ENCODE results near the gene KLHL18. TPM values are rescaled to one million over a fixed set of nuclear protein-coding genes. Genes with fewer than 3 reads are reported as not detected.
"Not testable (repeated sequence)": the region's sequence is repeated elsewhere in the genome, so short reads cannot be mapped to it uniquely, and the experiment has no call there.

The KLHL18 gene
- total RNA-seq, 1 donor from 2014 or later = 23.5 TPM

DNA sequence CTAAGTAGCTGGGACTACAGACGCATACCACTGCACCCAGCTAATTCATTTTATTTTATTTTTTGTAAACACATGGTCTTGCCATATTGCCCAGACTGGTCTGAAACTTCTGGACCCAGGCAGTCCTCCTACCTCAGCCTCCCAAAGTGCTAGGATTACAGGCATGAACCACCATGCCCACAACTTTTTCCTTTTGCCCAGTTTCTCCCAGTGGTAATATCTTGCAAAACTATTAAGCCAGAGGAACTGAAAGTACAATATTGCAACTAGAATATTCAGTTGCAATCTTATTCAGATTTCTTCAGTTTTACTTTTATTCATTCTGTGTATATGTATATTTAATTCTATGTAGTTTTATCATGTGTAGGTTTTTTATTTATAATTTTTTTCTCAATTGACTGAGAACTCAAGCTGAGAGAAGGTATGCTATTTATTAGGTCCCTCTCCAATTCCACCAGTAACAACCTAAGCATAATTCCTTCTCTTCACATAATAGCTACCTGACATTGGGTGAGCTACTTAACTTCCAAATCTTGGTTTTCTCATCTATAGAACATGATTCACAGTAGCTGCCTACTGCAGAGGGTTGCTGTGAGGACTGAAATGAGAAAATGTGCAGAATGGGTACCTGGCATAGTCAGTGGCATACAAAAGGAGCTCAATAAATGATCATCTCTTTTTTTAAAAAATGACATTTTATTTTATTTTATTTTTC lies 30.8 kb downstream of the KLHL18 start:
- Histone ChIP-seq H3K4me3 (no peak overlapping the region), H3K9me3 (no peaks in the 10 kb centered on the region), H3K27ac (no peak overlapping the region), H3K27me3 (no peaks in the 10 kb centered on the region), H3K4me1 (peaks cover 24% of the 10 kb centered on the region), H3K36me3 (peaks cover 4% of the 10 kb centered on the region)
- ATAC-seq (peak; percentile 46), DNase-seq (no peak)
- intact Hi-C loops (cut with DNase I) = no loop called here
- TF ChIP-seq, protein P1, sequence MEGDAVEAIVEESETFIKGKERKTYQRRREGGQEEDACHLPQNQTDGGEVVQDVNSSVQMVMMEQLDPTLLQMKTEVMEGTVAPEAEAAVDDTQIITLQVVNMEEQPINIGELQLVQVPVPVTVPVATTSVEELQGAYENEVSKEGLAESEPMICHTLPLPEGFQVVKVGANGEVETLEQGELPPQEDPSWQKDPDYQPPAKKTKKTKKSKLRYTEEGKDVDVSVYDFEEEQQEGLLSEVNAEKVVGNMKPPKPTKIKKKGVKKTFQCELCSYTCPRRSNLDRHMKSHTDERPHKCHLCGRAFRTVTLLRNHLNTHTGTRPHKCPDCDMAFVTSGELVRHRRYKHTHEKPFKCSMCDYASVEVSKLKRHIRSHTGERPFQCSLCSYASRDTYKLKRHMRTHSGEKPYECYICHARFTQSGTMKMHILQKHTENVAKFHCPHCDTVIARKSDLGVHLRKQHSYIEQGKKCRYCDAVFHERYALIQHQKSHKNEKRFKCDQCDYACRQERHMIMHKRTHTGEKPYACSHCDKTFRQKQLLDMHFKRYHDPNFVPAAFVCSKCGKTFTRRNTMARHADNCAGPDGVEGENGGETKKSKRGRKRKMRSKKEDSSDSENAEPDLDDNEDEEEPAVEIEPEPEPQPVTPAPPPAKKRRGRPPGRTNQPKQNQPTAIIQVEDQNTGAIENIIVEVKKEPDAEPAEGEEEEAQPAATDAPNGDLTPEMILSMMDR (IDR thresholded peaks at IDR 0.05) = no peak

DNA sequence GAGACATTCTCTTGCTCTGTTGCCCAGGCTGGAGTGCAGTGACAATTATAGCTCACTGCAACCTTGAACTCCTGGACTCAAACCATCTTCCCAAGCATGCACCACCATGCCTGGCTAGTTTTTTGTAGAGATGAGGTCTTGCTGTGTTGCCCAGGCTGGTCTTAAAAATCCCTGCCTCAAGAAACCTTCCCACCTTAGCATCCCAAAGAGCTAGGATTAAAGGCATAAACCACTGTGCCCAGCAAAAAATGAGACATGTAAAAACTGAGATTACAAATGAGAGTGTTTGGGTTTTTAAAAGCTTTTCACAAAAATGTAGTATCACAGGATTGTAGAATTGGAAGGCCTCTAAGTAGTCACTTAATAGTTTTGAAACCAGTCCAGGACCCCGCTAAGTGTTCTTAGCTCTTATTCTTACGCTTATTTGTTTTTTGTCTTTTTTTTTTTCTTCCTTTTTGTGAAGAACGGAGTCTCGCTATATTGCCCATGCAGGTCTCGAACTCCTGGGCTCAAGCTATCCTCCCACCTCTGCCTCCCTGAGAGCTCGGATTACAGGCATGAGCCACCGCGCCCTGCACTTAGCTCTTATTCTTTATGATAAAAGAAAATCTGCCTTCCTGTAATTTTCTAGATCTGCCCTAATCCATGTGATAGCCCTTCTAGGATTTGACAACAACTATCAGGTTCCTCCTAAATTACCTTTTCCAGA lies 31.5 kb downstream of the KLHL18 start:
- no peak for ATAC-seq
- intact Hi-C loops (cut with DNase I) = no loop called here
- TF ChIP-seq, protein P1 (IDR thresholded peaks at IDR 0.05) = no peak
- Histone ChIP-seq H3K27me3 (no peaks in the 10 kb centered on the region), H3K27ac (no peak overlapping the region), H3K4me3 (no peak overlapping the region), H3K9me3 (no peaks in the 10 kb centered on the region), H3K36me3 (peaks cover 5% of the 10 kb centered on the region), H3K4me1 (peaks cover 29% of the 10 kb centered on the region)
- DNase-seq = no peak

DNA sequence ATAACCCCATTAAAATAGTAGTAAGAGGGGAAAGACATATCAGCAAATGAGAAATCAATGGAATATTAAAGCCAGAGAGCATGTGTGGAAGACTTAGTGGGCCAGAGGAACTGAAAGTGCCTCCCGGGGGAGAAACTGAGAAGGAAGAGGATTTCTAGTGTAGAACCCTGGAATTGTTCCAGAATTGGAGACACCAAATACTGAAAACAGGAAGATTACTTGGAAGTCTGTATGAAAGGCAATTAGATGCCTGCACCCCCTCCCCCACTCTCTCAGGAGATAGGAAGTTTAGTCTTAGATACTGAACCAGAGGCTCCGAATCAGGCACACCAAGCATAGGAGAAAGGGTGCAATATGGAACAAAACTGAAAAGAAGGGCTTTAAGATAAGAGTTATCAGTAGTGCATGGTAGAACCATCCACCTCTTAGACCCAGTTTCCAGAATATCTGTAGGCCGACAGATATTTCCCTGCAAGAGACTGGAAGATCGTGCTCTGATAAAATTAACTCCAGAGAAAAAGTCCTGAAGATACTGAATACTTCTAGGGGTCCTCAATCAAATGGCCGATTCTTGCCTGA lies 32.4 kb downstream of the KLHL18 start:
- Histone ChIP-seq H3K27ac (no peak overlapping the region), H3K4me1 (peaks cover 29% of the 10 kb centered on the region), H3K27me3 (no peaks in the 10 kb centered on the region), H3K4me3 (no peak overlapping the region), H3K36me3 (peaks cover 12% of the 10 kb centered on the region), H3K9me3 (no peaks in the 10 kb centered on the region)
- TF ChIP-seq, protein P1 (IDR thresholded peaks at IDR 0.05) = no peak
- intact Hi-C loops (cut with DNase I) = no loop called here
- DNase-seq (no peak), ATAC-seq (peak; percentile 60)

DNA sequence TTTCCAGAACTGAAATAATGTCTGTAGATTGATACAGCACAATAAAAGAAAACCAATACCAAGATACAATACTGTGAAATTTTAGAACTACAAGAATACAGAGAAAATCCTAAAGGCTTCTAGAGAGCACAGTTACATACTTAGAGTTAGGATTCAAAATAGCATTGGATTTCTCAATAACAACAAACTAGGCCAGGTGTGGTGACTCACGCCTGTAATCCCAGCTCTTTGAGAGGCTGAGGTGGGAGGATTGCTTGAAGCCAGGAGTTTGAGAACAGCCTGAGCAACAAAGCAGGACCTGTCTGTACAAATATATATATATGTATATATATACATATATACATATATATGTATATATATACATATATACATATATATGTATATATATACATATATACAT lies 33.4 kb downstream of the KLHL18 start:
- H3K27me3 ChIP-seq; intact Hi-C loops (cut with DNase I); H3K4me3 ChIP-seq; H3K27ac ChIP-seq; ATAC-seq; H3K9me3 ChIP-seq; DNase-seq: not testable (repeated sequence)
- peaks cover 20% of the 10 kb centered on the region for H3K36me3 ChIP-seq
- H3K4me1 ChIP-seq = peaks cover 29% of the 10 kb centered on the region

DNA sequence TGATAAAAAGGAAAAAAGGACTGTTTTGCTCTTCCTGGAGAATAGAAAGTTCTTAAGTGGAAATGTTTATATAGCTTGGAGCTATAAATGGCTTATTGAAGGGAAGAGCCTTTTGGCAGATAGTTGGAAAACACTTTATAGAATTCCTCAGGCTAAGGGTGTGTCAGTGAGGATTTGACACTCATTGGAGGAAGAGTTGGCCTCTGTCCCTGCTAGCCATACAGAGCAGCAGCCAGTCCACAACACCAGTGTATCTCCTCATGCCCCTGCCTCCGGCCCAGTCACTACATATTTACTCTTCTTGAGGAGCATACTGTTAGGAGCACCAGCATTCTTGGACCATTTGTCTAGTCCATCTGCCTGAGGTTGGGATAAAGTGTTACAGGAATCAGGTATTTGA lies 36.2 kb downstream of the KLHL18 start:
- no peak overlapping the region for H3K27ac ChIP-seq
- DNase-seq = no peak

More for the DNA sequence above, 36.2 kb downstream of the KLHL18 start:
- TF ChIP-seq, protein P1 (IDR thresholded peaks at IDR 0.05) = no peak
- Histone ChIP-seq H3K27me3 (no peaks in the 10 kb centered on the region), H3K9me3 (no peaks in the 10 kb centered on the region), H3K4me1 (peaks cover 26% of the 10 kb centered on the region), H3K4me3 (no peak overlapping the region), H3K36me3 (peaks cover 46% of the 10 kb centered on the region)
- ATAC-seq = no peak
- intact Hi-C loops (cut with DNase I) = no loop called here
